Measurements from ENCODE around the gene HAUS1. TPM values are rescaled to one million over a fixed set of nuclear protein-coding genes. Genes with fewer than 3 reads are reported as not detected.
A peak's percentile ranks its signal among the peaks of the same experiment; 100 is the strongest.

The HAUS1 gene
- total RNA-seq, 6 experiments from 2014 or later = 4.0 to 15.4 (median 5.9) TPM

GRCh38 chr18:46060359-46060841, 43.8 kb upstream of the HAUS1 start:
- 90% methylated on average over 2 of the region's 3 CpGs for WGBS (ENCODE audit: insufficient coverage, low coverage, low lambda C conversion rate, missing lambda C conversion rate)
- Histone ChIP-seq H3K4me3 (no peak overlapping the region), H3K27ac (no peak overlapping the region), H3K9me3 (no peaks in the 10 kb centered on the region), H3K27me3 (no peaks in the 10 kb centered on the region), H3K4me1 (peaks cover 0 to 9% (median 0%) of the 10 kb centered on the region in 4 donors), H3K36me3 (no peaks in the 10 kb centered on the region)
- intact Hi-C loops (cut with DNase I) = no loop called here
- peak in 1 of 4 donors; percentile 33 for ATAC-seq
- DNase-seq = no peak
- TF ChIP-seq, protein P1, sequence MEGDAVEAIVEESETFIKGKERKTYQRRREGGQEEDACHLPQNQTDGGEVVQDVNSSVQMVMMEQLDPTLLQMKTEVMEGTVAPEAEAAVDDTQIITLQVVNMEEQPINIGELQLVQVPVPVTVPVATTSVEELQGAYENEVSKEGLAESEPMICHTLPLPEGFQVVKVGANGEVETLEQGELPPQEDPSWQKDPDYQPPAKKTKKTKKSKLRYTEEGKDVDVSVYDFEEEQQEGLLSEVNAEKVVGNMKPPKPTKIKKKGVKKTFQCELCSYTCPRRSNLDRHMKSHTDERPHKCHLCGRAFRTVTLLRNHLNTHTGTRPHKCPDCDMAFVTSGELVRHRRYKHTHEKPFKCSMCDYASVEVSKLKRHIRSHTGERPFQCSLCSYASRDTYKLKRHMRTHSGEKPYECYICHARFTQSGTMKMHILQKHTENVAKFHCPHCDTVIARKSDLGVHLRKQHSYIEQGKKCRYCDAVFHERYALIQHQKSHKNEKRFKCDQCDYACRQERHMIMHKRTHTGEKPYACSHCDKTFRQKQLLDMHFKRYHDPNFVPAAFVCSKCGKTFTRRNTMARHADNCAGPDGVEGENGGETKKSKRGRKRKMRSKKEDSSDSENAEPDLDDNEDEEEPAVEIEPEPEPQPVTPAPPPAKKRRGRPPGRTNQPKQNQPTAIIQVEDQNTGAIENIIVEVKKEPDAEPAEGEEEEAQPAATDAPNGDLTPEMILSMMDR (IDR thresholded peaks at IDR 0.05) = no peak
- no peak for TF ChIP-seq POLR2A (IDR thresholded peaks at IDR 0.05)

DNA sequence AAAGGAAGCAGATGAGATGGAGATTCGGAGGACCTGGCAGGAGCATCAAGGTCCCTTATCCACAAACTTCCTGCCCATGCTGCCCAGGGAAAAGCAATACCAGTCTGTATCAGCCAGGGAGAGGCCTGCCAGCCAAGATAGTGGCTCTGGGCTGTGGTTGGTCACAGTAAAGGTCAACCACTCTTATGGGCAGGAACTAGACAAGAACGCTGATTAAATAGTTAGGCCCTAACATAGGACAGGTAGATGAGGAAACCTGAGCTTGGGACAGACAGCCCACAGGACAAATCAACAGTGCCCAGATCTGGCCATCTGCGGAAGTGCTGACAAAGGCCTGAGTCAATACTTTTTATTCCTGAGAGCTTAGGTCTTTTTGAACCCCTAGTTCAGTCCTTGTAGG, 42.8 kb upstream of the HAUS1 start:
- no peaks in the 10 kb centered on the region for H3K9me3 ChIP-seq
- peak in 2 of 3 donors; percentile 39 to 63 for DNase-seq
- ATAC-seq = peak; percentile 82 to 95 (median 89)
- intact Hi-C loops (cut with DNase I) = no loop called here
- H3K4me3 ChIP-seq = no peak overlapping the region
- no peaks in the 10 kb centered on the region for H3K27me3 ChIP-seq
- H3K4me1 ChIP-seq = peaks cover 0 to 9% (median 0%) of the 10 kb centered on the region in 4 donors
- 31% methylated on average over 3 of the region's 3 CpGs for WGBS (ENCODE audit: insufficient coverage, low coverage, low lambda C conversion rate, missing lambda C conversion rate)
- H3K27ac ChIP-seq = peak overlapping the region in 1 of 3 donors; percentile 26
- H3K36me3 ChIP-seq = no peaks in the 10 kb centered on the region
- TF ChIP-seq, protein P1 (IDR thresholded peaks at IDR 0.05) = peak in 1 of 4 donors; percentile 3
- no peak for TF ChIP-seq POLR2A (IDR thresholded peaks at IDR 0.05)

DNA sequence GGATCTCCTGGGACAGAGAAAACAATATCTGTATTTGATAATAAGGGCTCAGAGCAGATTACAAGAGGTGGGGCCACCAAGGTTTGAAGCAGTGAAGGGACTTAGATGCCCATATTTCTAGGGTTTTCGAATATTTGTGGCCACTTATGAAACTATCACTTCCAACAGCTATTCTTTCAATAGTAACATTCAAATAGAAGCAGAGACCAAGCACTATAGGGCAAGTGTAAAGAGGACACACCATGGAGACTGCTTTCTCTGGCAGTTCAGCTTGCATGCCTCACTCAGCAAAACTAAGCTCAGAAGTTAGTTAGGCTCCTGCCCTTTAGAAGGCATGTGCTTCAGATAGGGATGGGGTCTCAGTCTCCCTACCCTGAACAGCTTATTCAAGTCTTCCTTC, 42.4 kb upstream of the HAUS1 start:
- Histone ChIP-seq H3K36me3 (no peaks in the 10 kb centered on the region), H3K27ac (peak overlapping the region in 1 of 3 donors; percentile 26), H3K9me3 (no peaks in the 10 kb centered on the region), H3K4me1 (peaks cover 0 to 9% (median 0%) of the 10 kb centered on the region in 4 donors), H3K27me3 (no peaks in the 10 kb centered on the region), H3K4me3 (no peak overlapping the region)
- ATAC-seq (no peak), DNase-seq (no peak)
- WGBS (ENCODE audit: insufficient coverage, low coverage, low lambda C conversion rate, missing lambda C conversion rate) = 100% methylated on average over 1 of the region's 1 CpG
- intact Hi-C loops (cut with DNase I) = no loop called here
- TF ChIP-seq, protein P1 (IDR thresholded peaks at IDR 0.05) = no peak
- no peak for TF ChIP-seq POLR2A (IDR thresholded peaks at IDR 0.05)

- no peak for ATAC-seq
- H3K27ac ChIP-seq = no peak overlapping the region
- DNase-seq = no peak
- no peak overlapping the region for H3K4me3 ChIP-seq
- no peaks in the 10 kb centered on the region for H3K36me3 ChIP-seq
- TF ChIP-seq, protein P1 (IDR thresholded peaks at IDR 0.05) = no peak
- TF ChIP-seq POLR2A (IDR thresholded peaks at IDR 0.05) = no peak
- 92% methylated on average over 4 of the region's 5 CpGs for WGBS (ENCODE audit: insufficient coverage, low coverage, low lambda C conversion rate, missing lambda C conversion rate)
- H3K9me3 ChIP-seq = no peaks in the 10 kb centered on the region
- H3K4me1 ChIP-seq = peaks cover 0 to 9% (median 0%) of the 10 kb centered on the region in 4 donors
- intact Hi-C loops (cut with DNase I) = no loop called here
- no peaks in the 10 kb centered on the region for H3K27me3 ChIP-seq
Observed at GRCh38 chr18:46062781-46063180, 41.4 kb upstream of the HAUS1 start.

All from right lobe of liver (tissue), 6 donors.